Astrocyte (in vitro differentiated cells and primary cell): ENCODE results near the gene CCNK. TPM values are rescaled to one million over a fixed set of nuclear protein-coding genes. Genes with fewer than 3 reads are reported as not detected.

Experiments used
- DNase-seq: peaks from one replicate; pipeline ENCODE4 v3.0.0-alpha.2; 2010; ENCODE audit warnings: low read depth
- FAIRE-seq: peaks from 2 replicates; lab custom pipeline; 2011; peaks lifted over from hg19 to GRCh38; lab: Jason Lieb, UNC
- H2AFZ ChIP-seq: 2 replicates; pipeline ENCODE4 v1.6.0; 2012; ENCODE audit warnings: low read depth, low read length, inconsistent platforms
- H3K27ac ChIP-seq: 2 replicates; pipeline ENCODE4 v1.5.1; 2011; ENCODE audit warnings: low read depth, low read length, inconsistent platforms
- H3K27me3 ChIP-seq: 2 replicates; pipeline ENCODE4 v1.6.0; 2011; ENCODE audit warnings: low read length, inconsistent platforms; ENCODE audit not compliant: insufficient read depth
- H3K36me3 ChIP-seq: 2 replicates; pipeline ENCODE4 v1.5.1; 2011; ENCODE audit warnings: low read length, inconsistent platforms; ENCODE audit not compliant: insufficient read depth
- H3K4me1 ChIP-seq: 2 replicates; pipeline ENCODE4 v1.5.1; 2011; ENCODE audit warnings: low read length, inconsistent platforms; ENCODE audit not compliant: insufficient read depth
- H3K4me2 ChIP-seq: 2 replicates; pipeline ENCODE4 v1.6.0; 2012; ENCODE audit warnings: low read length, inconsistent platforms
- H3K4me3 ChIP-seq: 2 replicates; pipeline ENCODE4 v1.5.1; 2011; ENCODE audit warnings: low read depth, mild to moderate bottlenecking, low read length, inconsistent platforms; ENCODE audit not compliant: insufficient read depth
- H3K79me2 ChIP-seq: 2 replicates; pipeline ENCODE4 v1.6.0; 2012; ENCODE audit warnings: mild to moderate bottlenecking, low read length, inconsistent platforms; ENCODE audit not compliant: insufficient read depth
- H3K9ac ChIP-seq: 2 replicates; pipeline ENCODE4 v1.6.0; 2012; ENCODE audit warnings: mild to moderate bottlenecking, low read length, inconsistent platforms
- H3K9me3 ChIP-seq: 2 replicates; pipeline ENCODE4 v1.5.1; 2012; ENCODE audit warnings: low read depth, mild to moderate bottlenecking, low read length, inconsistent platforms; ENCODE audit not compliant: insufficient read depth
- H4K20me1 ChIP-seq: 2 replicates; pipeline ENCODE4 v1.6.0; 2012; ENCODE audit warnings: low read length, inconsistent platforms; ENCODE audit not compliant: insufficient read depth
- H3K27ac Mint-ChIP-seq: one replicate; pipeline ENCODE4 v1.8.0; 2021; ENCODE audit warnings: mild to moderate bottlenecking, mixed read lengths; ENCODE audit not compliant: unreplicated experiment
- H3K27me3 Mint-ChIP-seq: one replicate; pipeline ENCODE4 v1.8.0; 2021; ENCODE audit warnings: low read depth, mixed read lengths; ENCODE audit not compliant: unreplicated experiment
- H3K36me3 Mint-ChIP-seq: one replicate; pipeline ENCODE4 v1.8.0; 2021; ENCODE audit warnings: low read depth, mixed read lengths; ENCODE audit not compliant: unreplicated experiment
- H3K4me1 Mint-ChIP-seq: one replicate; pipeline ENCODE4 v1.8.0; 2021; ENCODE audit warnings: low read depth, mixed read lengths; ENCODE audit not compliant: unreplicated experiment
- H3K4me3 Mint-ChIP-seq: one replicate; pipeline ENCODE4 v1.8.0; 2021; ENCODE audit warnings: mild to moderate bottlenecking, moderate library complexity, mixed read lengths; ENCODE audit not compliant: unreplicated experiment
- H3K9me3 Mint-ChIP-seq: one replicate; pipeline ENCODE4 v1.8.0; 2021; ENCODE audit warnings: mild to moderate bottlenecking, mixed read lengths; ENCODE audit not compliant: unreplicated experiment
- EZH2 ChIP-seq: IDR thresholded peaks from 2 replicates; pipeline ENCODE4 v1.6.1; 2012; ENCODE audit warnings: mild to moderate bottlenecking, low read length, inconsistent platforms; ENCODE audit not compliant: insufficient read depth
- total RNA-seq: library from RNA; stranded (reverse); gene quantifications from 2 replicates; pipeline ENCODE4 v1.2.1, GENCODE V29; 2021
- TF ChIP-seq, protein P1 (sequence below): IDR thresholded peaks from 2 replicates; pipeline ENCODE4 v1.5.1; 2011; ENCODE audit warnings: low read depth, mild to moderate bottlenecking, inconsistent platforms, low read length, moderate library complexity; ENCODE audit not compliant: insufficient read depth

The CCNK gene
- total RNA-seq, 1 donor from 2014 or later = 121 TPM

- Mint-ChIP-seq H3K27ac (no peak overlapping the region), H3K36me3 (peaks cover 16% of the 10 kb centered on the region), H3K9me3 (no peaks in the 10 kb centered on the region), H3K4me1 (no peaks in the 10 kb centered on the region), H3K27me3 (no peaks in the 10 kb centered on the region), H3K4me3 (no peak overlapping the region)
- Histone ChIP-seq H3K36me3 (peaks cover 7% of the 10 kb centered on the region), H3K4me1 (no peaks in the 10 kb centered on the region), H3K27ac (no peak overlapping the region), H3K79me2 (no peaks in the 10 kb centered on the region), H3K27me3 (no peaks in the 10 kb centered on the region), H3K4me3 (no peak overlapping the region), H3K9ac (no peak overlapping the region), H3K9me3 (no peaks in the 10 kb centered on the region), H2AFZ (no peak overlapping the region), H3K4me2 (no peak overlapping the region), H4K20me1 (peaks cover 16% of the 10 kb centered on the region)
- DNase-seq = no peak
- FAIRE-seq = no peak
- TF ChIP-seq, protein P1, sequence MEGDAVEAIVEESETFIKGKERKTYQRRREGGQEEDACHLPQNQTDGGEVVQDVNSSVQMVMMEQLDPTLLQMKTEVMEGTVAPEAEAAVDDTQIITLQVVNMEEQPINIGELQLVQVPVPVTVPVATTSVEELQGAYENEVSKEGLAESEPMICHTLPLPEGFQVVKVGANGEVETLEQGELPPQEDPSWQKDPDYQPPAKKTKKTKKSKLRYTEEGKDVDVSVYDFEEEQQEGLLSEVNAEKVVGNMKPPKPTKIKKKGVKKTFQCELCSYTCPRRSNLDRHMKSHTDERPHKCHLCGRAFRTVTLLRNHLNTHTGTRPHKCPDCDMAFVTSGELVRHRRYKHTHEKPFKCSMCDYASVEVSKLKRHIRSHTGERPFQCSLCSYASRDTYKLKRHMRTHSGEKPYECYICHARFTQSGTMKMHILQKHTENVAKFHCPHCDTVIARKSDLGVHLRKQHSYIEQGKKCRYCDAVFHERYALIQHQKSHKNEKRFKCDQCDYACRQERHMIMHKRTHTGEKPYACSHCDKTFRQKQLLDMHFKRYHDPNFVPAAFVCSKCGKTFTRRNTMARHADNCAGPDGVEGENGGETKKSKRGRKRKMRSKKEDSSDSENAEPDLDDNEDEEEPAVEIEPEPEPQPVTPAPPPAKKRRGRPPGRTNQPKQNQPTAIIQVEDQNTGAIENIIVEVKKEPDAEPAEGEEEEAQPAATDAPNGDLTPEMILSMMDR = no peak
- TF ChIP-seq EZH2 = no peak
These were observed 35.3 kb upstream of the CCNK start for GRCh38 chr14:99445931-99446330.

- TF ChIP-seq, protein P1 = no peak
- TF ChIP-seq EZH2 = no peak
- H3K9me3 Mint-ChIP-seq = no peaks in the 10 kb centered on the region
These were observed 33.5 kb upstream of the CCNK start for GRCh38 chr14:99447739-99448138.

GRCh38 chr14:99450266-99450665, 30.9 kb upstream of the CCNK start:
- no peak for DNase-seq
- no peak overlapping the region for H3K9ac ChIP-seq
- Mint-ChIP-seq H3K27me3 (no peaks in the 10 kb centered on the region), H3K9me3 (no peaks in the 10 kb centered on the region), H3K27ac (no peak overlapping the region), H3K4me1 (peaks cover 2% of the 10 kb centered on the region), H3K36me3 (peaks cover 16% of the 10 kb centered on the region), H3K4me3 (no peak overlapping the region)
- peaks cover 11% of the 10 kb centered on the region for H4K20me1 ChIP-seq
- H2AFZ ChIP-seq = no peak overlapping the region
- H3K4me2 ChIP-seq = no peak overlapping the region
- no peaks in the 10 kb centered on the region for H3K27me3 ChIP-seq
- no peak for FAIRE-seq
- TF ChIP-seq EZH2 = no peak
- TF ChIP-seq, protein P1 = no peak
- H3K36me3 ChIP-seq = peaks cover 11% of the 10 kb centered on the region
- no peak overlapping the region for H3K27ac ChIP-seq
- H3K4me1 ChIP-seq = no peaks in the 10 kb centered on the region
- no peaks in the 10 kb centered on the region for H3K9me3 ChIP-seq
- H3K4me3 ChIP-seq = no peak overlapping the region
- H3K79me2 ChIP-seq = no peaks in the 10 kb centered on the region

More at GRCh38 chr14:99447739-99448138, 33.5 kb upstream of the CCNK start:
- no peak overlapping the region for H3K4me2 ChIP-seq
- no peaks in the 10 kb centered on the region for H3K9me3 ChIP-seq
- Mint-ChIP-seq H3K36me3 (peaks cover 12% of the 10 kb centered on the region), H3K27me3 (no peaks in the 10 kb centered on the region), H3K4me3 (no peak overlapping the region), H3K4me1 (no peaks in the 10 kb centered on the region), H3K27ac (no peak overlapping the region)
- peaks cover 11% of the 10 kb centered on the region for H3K36me3 ChIP-seq
- H3K4me3 ChIP-seq = no peak overlapping the region
- no peak overlapping the region for H3K9ac ChIP-seq
- no peak overlapping the region for H2AFZ ChIP-seq
- H3K4me1 ChIP-seq = no peaks in the 10 kb centered on the region
- no peak overlapping the region for H3K27ac ChIP-seq
- FAIRE-seq (no peak), DNase-seq (no peak)
- no peaks in the 10 kb centered on the region for H3K27me3 ChIP-seq
- peaks cover 18% of the 10 kb centered on the region for H4K20me1 ChIP-seq
- no peaks in the 10 kb centered on the region for H3K79me2 ChIP-seq
